Osteoblast (primary cell): ENCODE results near the gene AFF3. TPM values are rescaled to one million over a fixed set of nuclear protein-coding genes. Genes with fewer than 3 reads are reported as not detected.

Experiments
- DNase-seq: peaks from one replicate; pipeline ENCODE4 v3.0.0; 2011; ENCODE audit warnings: low spot score, mixed read lengths; ENCODE audit not compliant: insufficient read length; ENCODE audit errors: missing footprints
- H2AFZ ChIP-seq: 2 replicates; pipeline ENCODE4 v1.6.0; 2011; ENCODE audit warnings: mild to moderate bottlenecking, low read length
- H3K27ac ChIP-seq: 2 replicates; pipeline ENCODE4 v1.5.1; 2011; ENCODE audit warnings: mild to moderate bottlenecking, low read depth, low read length, moderate library complexity
- H3K27me3 ChIP-seq: 2 replicates; pipeline ENCODE4 v1.6.0; 2012; ENCODE audit warnings: mild to moderate bottlenecking, control low read depth, inconsistent platforms, low read length, moderate library complexity; ENCODE audit not compliant: insufficient read depth
- H3K36me3 ChIP-seq: 2 replicates; pipeline ENCODE4 v1.5.1; 2011; ENCODE audit warnings: mild to moderate bottlenecking, low read length, control low read depth, moderate library complexity; ENCODE audit not compliant: insufficient read depth
- H3K4me1 ChIP-seq: 2 replicates; pipeline ENCODE4 v1.5.1; 2011; ENCODE audit warnings: mild to moderate bottlenecking, low read length, control low read depth, moderate library complexity; ENCODE audit not compliant: insufficient read depth
- H3K4me2 ChIP-seq: 2 replicates; pipeline ENCODE4 v1.6.0; 2011; ENCODE audit warnings: mild to moderate bottlenecking, low read length; ENCODE audit not compliant: insufficient read depth
- H3K4me3 ChIP-seq: fragments of 200-600 bp; sonication (generic); 3 replicates; pipeline ENCODE4 v1.5.1; 2012; ENCODE audit warnings: mild to moderate bottlenecking, low read length, inconsistent platforms; ENCODE audit not compliant: insufficient read depth
- H3K79me2 ChIP-seq: 2 replicates; pipeline ENCODE4 v1.6.0; 2012; ENCODE audit warnings: mild to moderate bottlenecking, low read length, control low read depth, inconsistent platforms; ENCODE audit not compliant: insufficient read depth
- H3K9me3 ChIP-seq: 2 replicates; pipeline ENCODE4 v1.5.1; 2011; ENCODE audit warnings: low read depth, low read length, control low read depth
- H4K20me1 ChIP-seq: 2 replicates; pipeline ENCODE4 v1.6.0; 2012; ENCODE audit warnings: mild to moderate bottlenecking, low read length, control low read depth; ENCODE audit not compliant: insufficient read depth
- total RNA-seq: library from RNA; depleted of rRNA; stranded (reverse); fragments of >200 nt; gene quantifications from 2 replicates; pipeline ENCODE4 v1.2.3, GENCODE V29; 2012
- TF ChIP-seq, protein P1 (sequence below): IDR thresholded peaks from 2 replicates; pipeline ENCODE4 v1.5.1; 2011; ENCODE audit warnings: mild to moderate bottlenecking, low read depth, low read length, moderate library complexity; ENCODE audit errors: extremely low read depth

AFF3 gene
- total RNA-seq, 1 donor, result 4.3 TPM

GRCh38 chr2:99544608-99545007 is 597.8 kb downstream of the AFF3 start:
- TF ChIP-seq, protein P1, sequence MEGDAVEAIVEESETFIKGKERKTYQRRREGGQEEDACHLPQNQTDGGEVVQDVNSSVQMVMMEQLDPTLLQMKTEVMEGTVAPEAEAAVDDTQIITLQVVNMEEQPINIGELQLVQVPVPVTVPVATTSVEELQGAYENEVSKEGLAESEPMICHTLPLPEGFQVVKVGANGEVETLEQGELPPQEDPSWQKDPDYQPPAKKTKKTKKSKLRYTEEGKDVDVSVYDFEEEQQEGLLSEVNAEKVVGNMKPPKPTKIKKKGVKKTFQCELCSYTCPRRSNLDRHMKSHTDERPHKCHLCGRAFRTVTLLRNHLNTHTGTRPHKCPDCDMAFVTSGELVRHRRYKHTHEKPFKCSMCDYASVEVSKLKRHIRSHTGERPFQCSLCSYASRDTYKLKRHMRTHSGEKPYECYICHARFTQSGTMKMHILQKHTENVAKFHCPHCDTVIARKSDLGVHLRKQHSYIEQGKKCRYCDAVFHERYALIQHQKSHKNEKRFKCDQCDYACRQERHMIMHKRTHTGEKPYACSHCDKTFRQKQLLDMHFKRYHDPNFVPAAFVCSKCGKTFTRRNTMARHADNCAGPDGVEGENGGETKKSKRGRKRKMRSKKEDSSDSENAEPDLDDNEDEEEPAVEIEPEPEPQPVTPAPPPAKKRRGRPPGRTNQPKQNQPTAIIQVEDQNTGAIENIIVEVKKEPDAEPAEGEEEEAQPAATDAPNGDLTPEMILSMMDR, result no peak
- no peak overlapping the region for H2AFZ ChIP-seq
- no peaks in the 10 kb centered on the region for H3K9me3 ChIP-seq
- no peaks in the 10 kb centered on the region for H4K20me1 ChIP-seq
- no peak overlapping the region for H3K4me2 ChIP-seq
- no peaks in the 10 kb centered on the region for H3K79me2 ChIP-seq
- no peaks in the 10 kb centered on the region for H3K36me3 ChIP-seq
- H3K4me1 ChIP-seq, result peaks cover 3% of the 10 kb centered on the region
- no peak for DNase-seq
- no peak overlapping the region for H3K4me3 ChIP-seq
- H3K27me3 ChIP-seq, result peaks cover 6% of the 10 kb centered on the region
- no peak overlapping the region for H3K27ac ChIP-seq

DNA sequence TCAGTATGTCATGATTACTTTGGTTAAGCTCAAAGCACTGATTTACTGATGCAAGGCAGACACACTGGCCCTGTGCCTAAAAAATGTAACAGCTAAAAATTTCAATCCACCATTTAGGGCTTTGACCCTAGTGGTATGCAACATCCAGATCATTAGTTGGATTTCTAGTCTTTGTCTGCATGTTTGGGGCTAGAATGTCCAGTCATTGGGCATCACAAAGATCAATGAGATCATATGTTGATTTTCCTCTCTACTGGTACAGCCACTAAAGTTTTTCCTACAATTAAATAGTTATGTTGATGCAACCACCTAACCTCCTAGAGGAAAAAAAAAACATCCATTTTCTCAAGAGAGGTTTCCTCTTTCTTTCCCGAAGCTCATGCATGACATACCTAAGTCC is 599.1 kb downstream of the AFF3 start:
- Histone ChIP-seq H2AFZ (no peak overlapping the region), H3K79me2 (no peaks in the 10 kb centered on the region), H3K4me3 (no peak overlapping the region), H3K36me3 (no peaks in the 10 kb centered on the region), H3K9me3 (no peaks in the 10 kb centered on the region), H3K27ac (no peak overlapping the region), H3K27me3 (peaks cover 6% of the 10 kb centered on the region), H3K4me2 (no peak overlapping the region), H4K20me1 (no peaks in the 10 kb centered on the region), H3K4me1 (peaks cover 3% of the 10 kb centered on the region)
- TF ChIP-seq, protein P1, result no peak
- no peak for DNase-seq

DNA sequence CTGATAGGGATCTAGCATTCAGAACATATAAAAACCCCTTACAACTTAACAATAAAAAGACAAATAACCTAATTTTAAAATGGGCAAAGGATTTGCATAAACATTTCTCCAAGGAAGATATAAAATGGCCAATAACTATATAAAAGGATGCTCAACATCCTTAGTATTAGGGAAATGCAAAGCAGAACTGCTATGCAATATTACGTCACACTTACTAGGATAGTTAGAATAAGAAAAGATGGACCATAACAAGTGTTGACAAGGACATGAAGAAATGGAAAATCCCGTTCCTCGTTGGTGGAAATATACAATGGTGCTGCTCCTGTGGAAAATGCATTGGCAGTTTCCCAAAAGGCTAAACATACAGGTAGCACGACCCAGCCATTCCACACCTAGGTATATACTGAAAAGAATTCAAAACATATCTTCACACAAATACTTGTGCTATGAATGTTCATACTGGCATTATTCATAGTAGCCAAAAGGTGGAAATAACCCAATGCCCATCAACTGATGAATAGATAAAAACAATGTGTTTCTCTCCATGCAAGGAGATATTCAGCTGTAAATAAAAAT is 604.4 kb downstream of the AFF3 start:
- peaks cover 9% of the 10 kb centered on the region for H3K27me3 ChIP-seq
- H2AFZ ChIP-seq, result no peak overlapping the region
- DNase-seq, result no peak
- no peaks in the 10 kb centered on the region for H4K20me1 ChIP-seq
- TF ChIP-seq, protein P1, result no peak
- no peaks in the 10 kb centered on the region for H3K4me1 ChIP-seq
- no peak overlapping the region for H3K27ac ChIP-seq
- H3K4me2 ChIP-seq, result no peak overlapping the region
- no peak overlapping the region for H3K4me3 ChIP-seq
- H3K9me3 ChIP-seq, result no peaks in the 10 kb centered on the region
- H3K79me2 ChIP-seq, result no peaks in the 10 kb centered on the region
- H3K36me3 ChIP-seq, result no peaks in the 10 kb centered on the region

GRCh38 chr2:99524056-99524455 is 618.3 kb downstream of the AFF3 start:
- no peaks in the 10 kb centered on the region for H3K9me3 ChIP-seq
- DNase-seq, result no peak
- H3K4me3 ChIP-seq, result no peak overlapping the region
- H3K36me3 ChIP-seq, result no peaks in the 10 kb centered on the region
- H3K27me3 ChIP-seq, result peaks cover 5% of the 10 kb centered on the region
- H3K4me2 ChIP-seq, result no peak overlapping the region
- no peaks in the 10 kb centered on the region for H3K4me1 ChIP-seq
- TF ChIP-seq, protein P1, result no peak
- H3K27ac ChIP-seq, result no peak overlapping the region
- H2AFZ ChIP-seq, result no peak overlapping the region
- H3K79me2 ChIP-seq, result no peaks in the 10 kb centered on the region
- H4K20me1 ChIP-seq, result no peaks in the 10 kb centered on the region
